ENCODE measurements around the gene NDUFS5.
"Not testable (repeated sequence)": the region's sequence is repeated elsewhere in the genome, so short reads cannot be mapped to it uniquely, and the experiment has no call there.

NDUFS5 gene

DNA sequence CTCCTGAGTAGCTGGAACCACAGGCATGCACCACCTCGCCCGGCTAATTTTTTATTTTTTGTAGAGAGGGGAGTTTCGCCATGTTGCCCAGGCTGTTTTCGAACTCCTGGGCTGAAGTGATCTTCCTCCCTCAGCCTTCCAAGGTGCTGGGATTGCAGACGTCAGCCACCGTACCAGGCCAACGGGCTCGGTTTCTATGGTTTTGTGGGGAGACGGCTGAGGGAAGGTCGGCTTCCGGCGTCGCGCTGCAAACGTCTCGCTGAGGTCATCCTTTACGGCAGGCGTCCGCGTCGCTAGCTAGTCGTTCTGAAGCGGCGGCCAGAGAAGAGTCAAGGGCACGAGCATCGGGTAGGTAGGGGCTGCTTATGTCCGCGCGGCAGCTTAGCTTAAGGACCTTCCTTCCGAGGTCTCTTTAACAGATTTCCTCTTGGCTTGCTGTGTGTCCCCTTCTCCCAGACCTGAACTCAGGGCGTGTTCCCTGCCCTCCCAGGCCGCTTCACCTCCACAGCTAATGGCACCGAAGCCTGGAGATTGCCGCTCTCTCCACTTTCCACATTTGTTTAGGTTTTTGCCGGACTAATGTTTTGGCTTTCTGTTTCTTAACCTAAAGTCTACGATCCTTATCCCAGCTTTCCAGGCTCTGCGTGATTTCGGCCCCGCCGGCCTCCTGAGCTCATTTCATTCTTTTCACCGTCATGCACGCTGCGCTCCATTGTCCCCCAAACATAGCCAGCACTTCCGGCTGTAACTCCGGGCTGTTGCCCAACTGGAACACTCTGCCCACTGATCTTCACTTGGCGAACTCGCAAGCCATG lies at the start of gene NDUFS5:
TSS of gene NDUFS5 (plus strand) at position 300 of the 815 bp plus-strand sequence. CDS start 2,375 bp downstream, outside the sequence.
- no peaks in the 10 kb centered on the region for H3F3A ChIP-seq (ENCODE audit: control insufficient read depth, insufficient read depth)
- no peaks in the 10 kb centered on the region for H3K9me2 ChIP-seq (replicated peaks; ENCODE audit: control insufficient read depth, low read length)
- H3K4me3 ChIP-seq (ENCODE audit: low read length), result peak within 1 kb of the TSS; percentile 80
- no peaks in the 10 kb centered on the region for H4K20me1 ChIP-seq (ENCODE audit: control insufficient read depth, insufficient read depth, low read depth, low read length)
- H3K9me3 ChIP-seq (ENCODE audit: control insufficient read depth, insufficient read depth, low read length), result no peaks in the 10 kb centered on the region
- H3K4me1 ChIP-seq (ENCODE audit: control insufficient read depth, low read length), result peaks cover 10% of the 10 kb centered on the region
- H3K4me2 ChIP-seq (ENCODE audit: low read length), result peak within 1 kb of the TSS; percentile 79
- H3K27ac ChIP-seq (ENCODE audit: low read depth, low read length), result peak within 1 kb of the TSS; percentile 31
- H3K79me2 ChIP-seq (ENCODE audit: control insufficient read depth, low read length), result peaks cover 36% of the 10 kb centered on the region
- H3K36me3 ChIP-seq (ENCODE audit: control insufficient read depth, low read length), result peaks cover 23% of the 10 kb centered on the region
- TF ChIP-seq EZH2phosphoT487 (IDR thresholded peaks at IDR 0.05; ENCODE audit: borderline replicate concordance, low read length), result no peak
- TF ChIP-seq, protein P1, sequence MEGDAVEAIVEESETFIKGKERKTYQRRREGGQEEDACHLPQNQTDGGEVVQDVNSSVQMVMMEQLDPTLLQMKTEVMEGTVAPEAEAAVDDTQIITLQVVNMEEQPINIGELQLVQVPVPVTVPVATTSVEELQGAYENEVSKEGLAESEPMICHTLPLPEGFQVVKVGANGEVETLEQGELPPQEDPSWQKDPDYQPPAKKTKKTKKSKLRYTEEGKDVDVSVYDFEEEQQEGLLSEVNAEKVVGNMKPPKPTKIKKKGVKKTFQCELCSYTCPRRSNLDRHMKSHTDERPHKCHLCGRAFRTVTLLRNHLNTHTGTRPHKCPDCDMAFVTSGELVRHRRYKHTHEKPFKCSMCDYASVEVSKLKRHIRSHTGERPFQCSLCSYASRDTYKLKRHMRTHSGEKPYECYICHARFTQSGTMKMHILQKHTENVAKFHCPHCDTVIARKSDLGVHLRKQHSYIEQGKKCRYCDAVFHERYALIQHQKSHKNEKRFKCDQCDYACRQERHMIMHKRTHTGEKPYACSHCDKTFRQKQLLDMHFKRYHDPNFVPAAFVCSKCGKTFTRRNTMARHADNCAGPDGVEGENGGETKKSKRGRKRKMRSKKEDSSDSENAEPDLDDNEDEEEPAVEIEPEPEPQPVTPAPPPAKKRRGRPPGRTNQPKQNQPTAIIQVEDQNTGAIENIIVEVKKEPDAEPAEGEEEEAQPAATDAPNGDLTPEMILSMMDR (IDR thresholded peaks at IDR 0.05; ENCODE audit: low read depth, low read length, poor library complexity, severe bottlenecking), result no peak
- H3K27me3 ChIP-seq (ENCODE audit: control insufficient read depth, low read length), result 0 out of 2 replicates have a peak, but pooled peaks cover 3% of the 10 kb centered on the region

DNA sequence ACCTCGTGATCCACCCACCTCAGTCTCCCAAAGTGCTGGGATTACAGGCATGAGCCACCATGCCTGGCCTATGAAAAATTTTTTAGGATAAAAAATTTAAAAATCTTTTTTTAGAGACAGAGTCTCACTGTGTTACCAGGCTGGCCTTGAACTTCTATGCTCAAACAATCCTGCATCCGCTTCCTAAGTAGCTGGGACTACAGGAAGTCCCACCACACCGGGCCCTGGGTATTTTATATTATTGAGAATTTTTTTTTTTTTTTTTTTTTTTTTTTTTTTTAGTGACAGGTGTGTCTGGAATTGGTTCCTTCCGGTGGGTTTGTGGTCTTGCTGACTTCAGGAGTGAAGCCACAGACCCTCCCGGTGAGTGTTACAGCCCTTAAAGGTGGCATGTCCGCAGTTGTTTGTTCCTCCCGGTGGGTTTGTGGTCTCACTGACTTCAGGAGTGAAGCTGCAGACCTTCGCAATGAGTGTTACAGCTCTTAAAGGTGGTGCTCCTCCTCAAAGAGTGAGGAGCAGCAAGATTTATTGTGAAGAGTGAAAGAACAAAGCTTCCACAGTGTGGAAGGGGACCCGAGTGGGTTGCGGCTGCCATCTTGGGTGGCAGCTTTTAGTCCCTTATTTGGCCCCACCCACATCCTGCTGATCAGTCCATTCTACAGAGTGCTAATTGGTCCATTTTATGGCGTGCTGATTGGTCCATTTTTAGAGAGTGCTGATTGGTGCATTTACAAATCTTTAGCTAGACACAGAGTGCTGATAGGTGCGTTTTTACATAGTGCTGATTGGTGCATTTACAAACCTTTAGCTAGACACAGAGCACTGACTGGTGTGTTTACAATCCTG lies 48.5 kb upstream of the NDUFS5 start:
- not testable (repeated sequence) for H3K27me3 ChIP-seq (ENCODE audit: control insufficient read depth, low read length); H3K36me3 ChIP-seq (ENCODE audit: control insufficient read depth, low read length); H3K4me1 ChIP-seq (ENCODE audit: control insufficient read depth, low read length); H3K4me2 ChIP-seq (ENCODE audit: low read length); H3K27ac ChIP-seq (ENCODE audit: low read depth, low read length); H4K20me1 ChIP-seq (ENCODE audit: control insufficient read depth, insufficient read depth, low read depth, low read length); H3K79me2 ChIP-seq (ENCODE audit: control insufficient read depth, low read length); H3F3A ChIP-seq (ENCODE audit: control insufficient read depth, insufficient read depth); H3K9me3 ChIP-seq (ENCODE audit: control insufficient read depth, insufficient read depth, low read length); H3K9me2 ChIP-seq (replicated peaks; ENCODE audit: control insufficient read depth, low read length); H3K4me3 ChIP-seq (ENCODE audit: low read length)

DNA sequence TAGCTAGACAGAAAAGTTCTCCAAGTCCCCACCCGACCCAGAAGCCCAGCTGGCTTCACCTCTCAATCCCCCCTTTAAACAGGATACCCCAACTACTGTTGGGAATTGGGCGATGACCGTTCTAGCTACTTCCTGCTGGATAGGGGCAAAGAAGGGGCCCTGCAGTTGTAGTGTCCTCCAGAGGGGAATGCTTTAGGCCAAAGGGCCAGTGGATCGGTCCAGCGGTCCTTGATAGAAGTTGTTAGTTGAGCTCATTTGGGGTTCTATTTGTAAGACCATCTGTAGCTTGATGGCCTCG lies 48.0 kb upstream of the NDUFS5 start:
- not testable (repeated sequence) for H3K27ac ChIP-seq (ENCODE audit: low read depth, low read length); H3K36me3 ChIP-seq (ENCODE audit: control insufficient read depth, low read length); H3K9me3 ChIP-seq (ENCODE audit: control insufficient read depth, insufficient read depth, low read length); H3K27me3 ChIP-seq (ENCODE audit: control insufficient read depth, low read length); H3K4me1 ChIP-seq (ENCODE audit: control insufficient read depth, low read length); H3K9me2 ChIP-seq (replicated peaks; ENCODE audit: control insufficient read depth, low read length); H3K4me2 ChIP-seq (ENCODE audit: low read length); H3K79me2 ChIP-seq (ENCODE audit: control insufficient read depth, low read length); H3F3A ChIP-seq (ENCODE audit: control insufficient read depth, insufficient read depth); H3K4me3 ChIP-seq (ENCODE audit: low read length); H4K20me1 ChIP-seq (ENCODE audit: control insufficient read depth, insufficient read depth, low read depth, low read length)

DNA sequence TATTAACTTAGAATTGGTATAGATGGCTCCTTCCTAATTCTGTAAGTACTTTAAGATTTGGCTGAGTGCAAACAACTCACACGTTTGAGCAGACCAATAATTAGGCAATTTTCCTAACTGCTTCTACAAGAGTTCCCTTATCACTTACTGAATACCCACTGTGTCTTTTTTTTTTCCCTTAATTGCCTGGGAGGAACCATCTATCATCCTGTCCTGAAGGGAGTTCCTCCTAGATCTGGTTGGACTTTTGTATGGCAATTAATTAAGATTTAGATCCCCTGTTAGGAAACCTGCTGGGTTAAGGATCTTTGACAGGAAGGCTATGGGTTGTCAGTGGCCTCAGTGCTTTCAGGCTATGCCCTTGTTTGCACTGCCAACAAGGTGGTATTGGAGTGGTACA lies 46.8 kb upstream of the NDUFS5 start:
- not testable (repeated sequence) for H3K4me3 ChIP-seq (ENCODE audit: low read length); H3K27me3 ChIP-seq (ENCODE audit: control insufficient read depth, low read length); H3K9me2 ChIP-seq (replicated peaks; ENCODE audit: control insufficient read depth, low read length); H4K20me1 ChIP-seq (ENCODE audit: control insufficient read depth, insufficient read depth, low read depth, low read length); H3K27ac ChIP-seq (ENCODE audit: low read depth, low read length); H3K79me2 ChIP-seq (ENCODE audit: control insufficient read depth, low read length); H3K4me2 ChIP-seq (ENCODE audit: low read length); H3K4me1 ChIP-seq (ENCODE audit: control insufficient read depth, low read length); H3K36me3 ChIP-seq (ENCODE audit: control insufficient read depth, low read length); H3F3A ChIP-seq (ENCODE audit: control insufficient read depth, insufficient read depth); H3K9me3 ChIP-seq (ENCODE audit: control insufficient read depth, insufficient read depth, low read length)

All from DOHH2 (cell line).